Mesothelial cell of epicardium (in vitro differentiated cells): Measurements from ENCODE around the gene DNM3. TPM values are rescaled to one million over a fixed set of nuclear protein-coding genes. Genes with fewer than 3 reads are reported as not detected.
A peak's percentile ranks its signal among the peaks of the same experiment; 100 is the strongest.

Source experiments
- DNase-seq, 2 experiments: peaks; one replicate each; pipeline ENCODE4 v3.0.0; 2021; ENCODE audit warnings: low spot score in 2 of 2; ENCODE audit not compliant: unreplicated experiment in 2 of 2
- H3K27ac Mint-ChIP-seq: 2 replicates; pipeline ENCODE4 v1.8.0; 2021; ENCODE audit warnings: mixed read lengths
- H3K27me3 Mint-ChIP-seq: 2 replicates; pipeline ENCODE4 v1.8.0; 2021; ENCODE audit warnings: low read depth, mixed read lengths
- H3K36me3 Mint-ChIP-seq: 2 replicates; pipeline ENCODE4 v1.8.0; 2021; ENCODE audit warnings: mixed read lengths
- H3K4me1 Mint-ChIP-seq: 2 replicates; pipeline ENCODE4 v1.8.0; 2021; ENCODE audit warnings: mixed read lengths
- H3K4me3 Mint-ChIP-seq: 2 replicates; pipeline ENCODE4 v1.8.0; 2021; ENCODE audit warnings: mild to moderate bottlenecking, moderate library complexity, mixed read lengths
- H3K9me3 Mint-ChIP-seq: 2 replicates; pipeline ENCODE4 v1.8.0; 2021; ENCODE audit warnings: mixed read lengths
- CTCF ChIP-seq: fragments of 200-600 bp; sonication (generic); IDR thresholded peaks from one replicate; pipeline ENCODE4 v1.5.0; 2021; ENCODE audit warnings: antibody characterized with exemption; ENCODE audit not compliant: unreplicated experiment
- total RNA-seq: library from RNA; stranded (reverse); gene quantifications from 3 replicates; pipeline ENCODE4 v1.2.1, GENCODE V29; 2021

Gene DNM3
- total RNA-seq, 1 donor from 2014 or later, result 5.0 TPM

GRCh38 chr1:172390301-172390682 lies 549.0 kb downstream of the DNM3 start:
- Mint-ChIP-seq H3K27me3 (no peaks in the 10 kb centered on the region), H3K9me3 (no peaks in the 10 kb centered on the region), H3K27ac (peak overlapping the region; percentile 97), H3K4me3 (no peak overlapping the region), H3K4me1 (peaks cover 82% of the 10 kb centered on the region), H3K36me3 (peaks cover 3% of the 10 kb centered on the region)
- no peak for DNase-seq
- no peak for TF ChIP-seq CTCF

- no peaks in the 10 kb centered on the region for H3K9me3 Mint-ChIP-seq
- H3K27me3 Mint-ChIP-seq, result no peaks in the 10 kb centered on the region
- H3K36me3 Mint-ChIP-seq, result peaks cover 3% of the 10 kb centered on the region
- DNase-seq, result no peak
- peak overlapping the region; percentile 97 for H3K27ac Mint-ChIP-seq
- TF ChIP-seq CTCF, result no peak
- H3K4me3 Mint-ChIP-seq, result peak overlapping the region; percentile 51
- peaks cover 82% of the 10 kb centered on the region for H3K4me1 Mint-ChIP-seq
Measured at GRCh38 chr1:172390683-172391551, 549.6 kb downstream of the DNM3 start.

DNA sequence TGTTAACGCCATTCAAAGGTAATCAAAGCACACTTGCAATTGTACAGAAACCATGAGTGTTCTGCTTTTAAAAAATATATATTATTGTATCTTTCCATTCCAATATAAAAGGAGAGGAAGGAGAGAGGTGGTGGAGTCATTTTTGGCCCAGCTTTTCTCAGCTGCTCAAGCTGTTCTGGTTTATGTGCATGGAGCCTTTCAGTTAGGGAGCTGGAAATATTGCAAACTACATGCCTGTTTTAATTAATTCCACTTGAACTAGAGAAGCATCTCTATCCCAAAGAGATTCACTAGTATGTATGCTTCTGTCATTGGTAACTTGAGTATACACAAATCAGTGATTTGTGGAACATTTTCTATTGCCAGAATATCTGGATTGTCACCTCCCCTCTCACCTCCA lies 550.7 kb downstream of the DNM3 start:
- no peaks in the 10 kb centered on the region for H3K9me3 Mint-ChIP-seq
- peaks cover 3% of the 10 kb centered on the region for H3K36me3 Mint-ChIP-seq
- H3K4me1 Mint-ChIP-seq, result peaks cover 78% of the 10 kb centered on the region
- no peak for DNase-seq
- no peaks in the 10 kb centered on the region for H3K27me3 Mint-ChIP-seq
- no peak overlapping the region for H3K4me3 Mint-ChIP-seq
- TF ChIP-seq CTCF, result no peak
- H3K27ac Mint-ChIP-seq, result peak overlapping the region; percentile 97

- Mint-ChIP-seq H3K4me3 (no peak overlapping the region), H3K36me3 (peaks cover 3% of the 10 kb centered on the region), H3K4me1 (peaks cover 90% of the 10 kb centered on the region), H3K27ac (peak overlapping the region; percentile 97), H3K27me3 (no peaks in the 10 kb centered on the region), H3K9me3 (no peaks in the 10 kb centered on the region)
- TF ChIP-seq CTCF, result no peak
- no peak for DNase-seq
Measured at GRCh38 chr1:172393354-172393753, 552.1 kb downstream of the DNM3 start.

DNA sequence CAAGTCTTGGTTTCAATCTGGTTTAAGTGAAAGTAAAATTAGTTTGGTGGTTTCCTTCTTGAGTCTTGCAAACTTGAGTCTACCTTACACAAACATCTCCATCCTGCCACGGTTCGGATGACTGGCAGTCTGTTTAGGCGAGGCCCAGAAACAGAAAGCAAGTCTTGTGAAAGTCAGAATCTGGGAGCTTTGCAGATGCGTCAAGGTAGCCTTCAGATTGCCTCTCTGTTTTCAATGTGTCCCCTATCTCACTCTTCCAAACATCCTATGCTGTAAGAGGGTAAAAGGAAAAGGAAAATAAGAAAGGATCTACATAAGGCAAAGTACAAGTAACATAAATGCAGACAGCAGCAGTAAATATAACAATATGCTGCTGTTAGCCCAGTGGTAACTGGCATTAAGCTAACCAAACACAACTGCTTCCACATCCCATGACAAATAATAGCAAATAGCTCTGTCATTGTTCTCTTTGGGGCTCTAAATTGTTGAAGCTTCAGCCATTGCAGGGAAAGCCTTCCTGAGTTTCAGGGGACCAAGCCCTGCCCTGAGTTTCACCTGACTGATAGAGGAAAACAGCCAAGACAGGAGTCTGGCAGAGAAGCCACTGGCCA lies 552.9 kb downstream of the DNM3 start:
- TF ChIP-seq CTCF, result no peak
- Mint-ChIP-seq H3K4me3 (peak overlapping the region; percentile 7), H3K27me3 (no peaks in the 10 kb centered on the region), H3K36me3 (no peaks in the 10 kb centered on the region), H3K27ac (peak overlapping the region; percentile 97), H3K9me3 (no peaks in the 10 kb centered on the region), H3K4me1 (peaks cover 90% of the 10 kb centered on the region)
- no peak for DNase-seq
